GM18951 (cell line): ENCODE results near the gene TNP2.

ENCODE experiments used
- POLR2A ChIP-seq: IDR thresholded peaks from 4 replicates; pipeline ENCODE4 v1.6.1; 2011; ENCODE audit warnings: mild to moderate bottlenecking; ENCODE audit not compliant: insufficient read length, insufficient read depth; ENCODE audit errors: extremely low read depth
- in situ Hi-C: fragments of 300-500 bp; cut with MboI; formaldehyde crosslinking; loops from one replicate; pipeline ENCODE4 v1.12.0; 2022; ENCODE audit warnings: low sequenced_read_pairs, mixed read lengths, inconsistent platforms; ENCODE audit not compliant: unreplicated experiment

Gene TNP2

GRCh38 chr16:11252482-11252931 lies 16.6 kb downstream of the TNP2 start:
- in situ Hi-C loops: no loop called here
- no peak for TF ChIP-seq POLR2A

GRCh38 chr16:11251525-11252481 lies 17.3 kb downstream of the TNP2 start:
- peak; percentile 27 for TF ChIP-seq POLR2A
- in situ Hi-C loops: no loop called here

GRCh38 chr16:11250786-11251524 lies 18.2 kb downstream of the TNP2 start:
- no peak for TF ChIP-seq POLR2A
- in situ Hi-C loops: no loop called here

GRCh38 chr16:11250091-11250785 lies 18.9 kb downstream of the TNP2 start:
- in situ Hi-C loops: no loop called here
- peak; percentile 11 for TF ChIP-seq POLR2A

- no peak for TF ChIP-seq POLR2A
- in situ Hi-C loops: loop anchor here (25.0 kb wide), 1 partner anchor 287 kb away; no protein-coding TSS in a partner anchor
Measured at GRCh38 chr16:11249233-11250061, 19.7 kb downstream of the TNP2 start.

GRCh38 chr16:11248133-11248532 lies 21.0 kb downstream of the TNP2 start:
- in situ Hi-C loops: loop anchor here (25.0 kb wide), 1 partner anchor 286 kb away; no protein-coding TSS in a partner anchor
- TF ChIP-seq POLR2A: no peak

- TF ChIP-seq POLR2A: no peak
- in situ Hi-C loops: loop anchor here (25.0 kb wide), 1 partner anchor 284 kb away; no protein-coding TSS in a partner anchor
Measured at GRCh38 chr16:11245988-11246387, 23.1 kb downstream of the TNP2 start.

- in situ Hi-C loops: loop anchor here (25.0 kb wide), 1 partner anchor 283 kb away; no protein-coding TSS in a partner anchor
- TF ChIP-seq POLR2A: no peak
Measured at GRCh38 chr16:11245222-11245737, 23.8 kb downstream of the TNP2 start.

- in situ Hi-C loops: loop anchor here (25.0 kb wide), 1 partner anchor 280 kb away; no protein-coding TSS in a partner anchor
Measured at GRCh38 chr16:11242658-11243057, 26.5 kb downstream of the TNP2 start.

GRCh38 chr16:11241480-11242204 lies 27.5 kb downstream of the TNP2 start:
- TF ChIP-seq POLR2A: no peak
- in situ Hi-C loops: loop anchor here (25.0 kb wide), 1 partner anchor 279 kb away; no protein-coding TSS in a partner anchor

More at GRCh38 chr16:11242658-11243057, 26.5 kb downstream of the TNP2 start:
- TF ChIP-seq POLR2A: no peak
